ENCODE measurements around the gene RGMA.
"Not testable (repeated sequence)": the region's sequence is repeated elsewhere in the genome, so short reads cannot be mapped to it uniquely, and the experiment has no call there.

RGMA gene

GRCh38 chr15:93034512-93034911 lies 54.5 kb downstream of the RGMA start:
- no peak for DNase-seq (ENCODE audit: low spot score)

GRCh38 chr15:93033434-93034045 lies 55.5 kb downstream of the RGMA start:
- DNase-seq (ENCODE audit: low spot score), result no peak

GRCh38 chr15:93032515-93033206 lies 56.4 kb downstream of the RGMA start:
- DNase-seq (ENCODE audit: low spot score), result not testable (repeated sequence)

GRCh38 chr15:93031557-93032384 lies 57.2 kb downstream of the RGMA start:
- not testable (repeated sequence) for DNase-seq (ENCODE audit: low spot score)

GRCh38 chr15:93031103-93031464 lies 57.9 kb downstream of the RGMA start:
- DNase-seq (ENCODE audit: low spot score), result no peak

GRCh38 chr15:93030430-93031102 lies 58.4 kb downstream of the RGMA start:
- peak; percentile 68 for DNase-seq (ENCODE audit: low spot score)

GRCh38 chr15:93029836-93030429 lies 59.1 kb downstream of the RGMA start:
- no peak for DNase-seq (ENCODE audit: low spot score)

GRCh38 chr15:93029214-93029835 lies 59.7 kb downstream of the RGMA start:
- DNase-seq (ENCODE audit: low spot score), result no peak

- DNase-seq (ENCODE audit: low spot score), result peak; percentile 67
Measured at GRCh38 chr15:93028632-93029213, 60.3 kb downstream of the RGMA start.

- DNase-seq (ENCODE audit: low spot score), result no peak
Measured at GRCh38 chr15:93028111-93028631, 60.8 kb downstream of the RGMA start.

- DNase-seq (ENCODE audit: low spot score), result no peak
Measured at GRCh38 chr15:93027413-93027812, 61.6 kb downstream of the RGMA start.

- DNase-seq (ENCODE audit: low spot score), result no peak
Measured at GRCh38 chr15:93026380-93026817, 62.6 kb downstream of the RGMA start.

GRCh38 chr15:93025625-93025982 lies 63.4 kb downstream of the RGMA start:
- no peak for DNase-seq (ENCODE audit: low spot score)

- DNase-seq (ENCODE audit: low spot score), result no peak
Measured at GRCh38 chr15:93024716-93025624, 64.0 kb downstream of the RGMA start.

GRCh38 chr15:93024293-93024692 lies 64.7 kb downstream of the RGMA start:
- DNase-seq (ENCODE audit: low spot score), result no peak

- DNase-seq (ENCODE audit: low spot score), result no peak
Measured at GRCh38 chr15:93020976-93021772, 67.8 kb downstream of the RGMA start.

GRCh38 chr15:93019971-93020370 lies 69.0 kb downstream of the RGMA start:
- no peak for DNase-seq (ENCODE audit: low spot score)

GRCh38 chr15:93019090-93019489 lies 69.9 kb downstream of the RGMA start:
- DNase-seq (ENCODE audit: low spot score), result no peak

GRCh38 chr15:93018574-93018973 lies 70.4 kb downstream of the RGMA start:
- DNase-seq (ENCODE audit: low spot score), result no peak

All from putamen (tissue), 1 donor.